Upper lobe of left lung (tissue), 4 donors: ENCODE results near the gene RPL34.
"Not testable (repeated sequence)": the region's sequence is repeated elsewhere in the genome, so short reads cannot be mapped to it uniquely, and the experiment has no call there.

Experiments
- CTCF ChIP-seq, 6 experiments: fragments of 450-650 bp in 4 of 6; fragments of 200-600 bp in 2 of 6; sonication (generic) in 2 of 6; IDR thresholded peaks; one replicate each; pipeline ENCODE4 v1.5.1; 2016 to 2019; ENCODE audit warnings: antibody characterized with exemption in 6 of 6
- EP300 ChIP-seq, 4 donors: sonication (generic); formaldehyde crosslinking; IDR thresholded peaks; one replicate each; pipeline ENCODE4 v1.5.1; 2017; ENCODE audit warnings: antibody characterized with exemption in 4 of 4, control low read depth in 2 of 4
- POLR2AphosphoS5 ChIP-seq, 2 donors: sonication (generic); formaldehyde crosslinking; IDR thresholded peaks; one replicate each; pipeline ENCODE4 v1.5.1; 2017; ENCODE audit warnings: antibody characterized with exemption in 2 of 2

- not testable (repeated sequence) for TF ChIP-seq CTCF, POLR2AphosphoS5, EP300 (IDR thresholded peaks at IDR 0.05)
Measured at GRCh38 chr4:108594296-108594695, 26.1 kb upstream of the RPL34 start.
